HFF-Myc (cell line): ENCODE data around the gene PRR33.

Experiments
- DNase-seq: peaks from one replicate; pipeline ENCODE4 v3.0.0-alpha.2; 2011; ENCODE audit warnings: low read depth; ENCODE audit errors: extremely low read depth
- H3K4me3 ChIP-seq: replicated peaks from 2 replicates; pipeline ENCODE4 v1.5.1; 2011; ENCODE audit warnings: low read depth, mild to moderate bottlenecking, control low read depth, low read length
- CTCF ChIP-seq: IDR thresholded peaks from 2 replicates; pipeline ENCODE4 v1.5.1; 2012; ENCODE audit warnings: mild to moderate bottlenecking, low read depth, low read length, control low read depth; ENCODE audit errors: missing control alignments

The PRR33 gene

GRCh38 chr11:1892116-1892515, 421 bp upstream of the PRR33 start:
- no peak overlapping the region for H3K4me3 ChIP-seq
- DNase-seq: no peak
- no peak for TF ChIP-seq CTCF

GRCh38 chr11:1890856-1891830, 552 bp downstream of the PRR33 start:
- no peak for TF ChIP-seq CTCF
- no peak overlapping the region for H3K4me3 ChIP-seq

DNA sequence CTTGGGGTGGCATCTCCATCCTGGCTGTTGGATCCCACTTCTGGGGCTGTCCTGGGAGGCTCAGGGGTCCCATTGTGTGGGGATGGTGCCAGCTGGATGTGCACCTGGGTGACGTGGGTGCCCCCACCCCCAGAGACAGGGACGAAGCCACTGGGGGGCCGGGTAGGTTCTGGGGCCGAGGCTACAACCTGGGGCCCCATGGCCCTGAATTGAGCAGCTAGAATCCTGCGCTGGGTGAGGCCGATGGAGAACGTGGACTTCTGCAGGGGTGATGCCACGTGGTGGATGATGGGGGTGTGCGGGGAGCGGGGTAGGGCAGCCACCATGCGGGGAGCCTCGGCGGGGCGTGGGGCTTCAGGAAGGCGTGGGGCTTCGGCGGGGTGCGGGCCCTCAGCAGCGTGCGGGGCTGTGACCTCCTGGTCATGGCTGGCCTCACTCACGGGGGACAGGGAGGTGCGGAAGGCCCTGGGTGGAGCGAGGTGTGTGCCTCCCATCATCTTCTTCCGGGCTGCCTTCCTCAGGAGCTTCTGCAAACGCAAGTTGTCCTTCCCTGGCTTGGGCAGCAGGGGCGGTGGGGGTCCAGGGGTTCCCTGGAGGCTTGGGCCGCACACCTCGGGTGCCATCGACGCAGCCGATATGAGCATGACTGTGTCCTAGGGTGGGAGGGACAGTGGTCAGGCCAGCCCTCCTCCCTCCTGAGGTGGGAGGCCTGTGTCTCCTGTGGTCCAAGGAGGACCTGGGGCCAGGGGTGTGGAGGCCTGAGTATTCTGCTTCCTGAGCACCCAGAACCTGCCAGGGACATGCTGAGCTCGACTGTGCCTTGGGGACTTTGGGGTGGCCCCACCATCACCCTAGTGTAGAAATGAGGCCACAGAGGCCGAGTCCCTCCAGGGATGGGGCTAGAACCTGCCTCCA, 1.5 kb downstream of the PRR33 start:
- TF ChIP-seq CTCF: no peak
- no peak for DNase-seq
- no peak overlapping the region for H3K4me3 ChIP-seq

More at GRCh38 chr11:1890856-1891830, 552 bp downstream of the PRR33 start:
- DNase-seq: no peak

GRCh38 chr11:1889224-1889930, 2.3 kb downstream of the PRR33 start:
- no peak for TF ChIP-seq CTCF
- DNase-seq: no peak
- H3K4me3 ChIP-seq: no peak overlapping the region

- no peak for TF ChIP-seq CTCF
- no peak overlapping the region for H3K4me3 ChIP-seq
- no peak for DNase-seq
Observed at GRCh38 chr11:1888811-1889210, 2.9 kb downstream of the PRR33 start.

DNA sequence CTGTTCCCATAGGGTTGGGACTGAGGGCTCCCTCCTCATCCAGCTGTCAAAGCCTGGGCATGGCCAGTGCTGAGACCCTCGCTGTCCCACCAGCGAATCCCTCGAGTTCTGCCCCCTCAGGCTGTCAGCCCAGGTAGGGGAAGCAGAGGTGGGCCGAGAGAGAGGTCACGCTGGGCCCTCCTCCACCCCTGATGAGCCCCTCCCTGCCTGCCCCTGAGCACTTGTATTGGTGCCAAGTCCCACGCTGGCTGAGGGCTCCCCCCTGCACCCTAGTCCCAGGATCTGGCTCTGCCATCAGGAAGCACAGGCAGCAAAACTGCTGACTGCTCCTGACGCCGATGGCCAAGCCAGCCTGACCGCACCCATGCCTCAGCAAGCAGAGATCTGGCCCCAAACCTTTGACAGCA, 3.3 kb downstream of the PRR33 start:
- no peak overlapping the region for H3K4me3 ChIP-seq
- no peak for DNase-seq
- no peak for TF ChIP-seq CTCF
